ENCODE data around the gene APBB2. TPM values are rescaled to one million over a fixed set of nuclear protein-coding genes. Genes with fewer than 3 reads are reported as not detected.

The APBB2 gene
- total RNA-seq, 1 experiment from 2014 or later: 17.7 TPM

- Mint-ChIP-seq H3K27ac (ENCODE audit: unreplicated experiment) (no peak overlapping the region), H3K4me3 (ENCODE audit: low read depth, unreplicated experiment) (no peak overlapping the region), H3K9me3 (ENCODE audit: low read depth, unreplicated experiment) (no peaks in the 10 kb centered on the region), H3K27me3 (ENCODE audit: unreplicated experiment) (no peaks in the 10 kb centered on the region), H3K4me1 (ENCODE audit: low read depth, unreplicated experiment) (no peaks in the 10 kb centered on the region), H3K36me3 (ENCODE audit: insufficient read depth, unreplicated experiment) (no peaks in the 10 kb centered on the region)
- CTCF ChIA-PET: no interaction called here
- DNase-seq: no peak
- TF ChIP-seq, protein P1, sequence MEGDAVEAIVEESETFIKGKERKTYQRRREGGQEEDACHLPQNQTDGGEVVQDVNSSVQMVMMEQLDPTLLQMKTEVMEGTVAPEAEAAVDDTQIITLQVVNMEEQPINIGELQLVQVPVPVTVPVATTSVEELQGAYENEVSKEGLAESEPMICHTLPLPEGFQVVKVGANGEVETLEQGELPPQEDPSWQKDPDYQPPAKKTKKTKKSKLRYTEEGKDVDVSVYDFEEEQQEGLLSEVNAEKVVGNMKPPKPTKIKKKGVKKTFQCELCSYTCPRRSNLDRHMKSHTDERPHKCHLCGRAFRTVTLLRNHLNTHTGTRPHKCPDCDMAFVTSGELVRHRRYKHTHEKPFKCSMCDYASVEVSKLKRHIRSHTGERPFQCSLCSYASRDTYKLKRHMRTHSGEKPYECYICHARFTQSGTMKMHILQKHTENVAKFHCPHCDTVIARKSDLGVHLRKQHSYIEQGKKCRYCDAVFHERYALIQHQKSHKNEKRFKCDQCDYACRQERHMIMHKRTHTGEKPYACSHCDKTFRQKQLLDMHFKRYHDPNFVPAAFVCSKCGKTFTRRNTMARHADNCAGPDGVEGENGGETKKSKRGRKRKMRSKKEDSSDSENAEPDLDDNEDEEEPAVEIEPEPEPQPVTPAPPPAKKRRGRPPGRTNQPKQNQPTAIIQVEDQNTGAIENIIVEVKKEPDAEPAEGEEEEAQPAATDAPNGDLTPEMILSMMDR (IDR thresholded peaks at IDR 0.05; ENCODE audit: unreplicated experiment): no peak
- intact Hi-C loops (cut with micrococcal nuclease; ENCODE audit: unreplicated experiment): no loop called here
- BruUV-seq (replicated peaks): no TSS peak
These were observed 155.9 kb downstream of the APBB2 start for GRCh38 chr4:41058426-41058825.

GRCh38 chr4:41057467-41057866 is 156.9 kb downstream of the APBB2 start:
- Mint-ChIP-seq H3K36me3 (ENCODE audit: insufficient read depth, unreplicated experiment) (no peaks in the 10 kb centered on the region), H3K27me3 (ENCODE audit: unreplicated experiment) (no peaks in the 10 kb centered on the region), H3K4me3 (ENCODE audit: low read depth, unreplicated experiment) (no peak overlapping the region), H3K9me3 (ENCODE audit: low read depth, unreplicated experiment) (no peaks in the 10 kb centered on the region), H3K27ac (ENCODE audit: unreplicated experiment) (no peak overlapping the region), H3K4me1 (ENCODE audit: low read depth, unreplicated experiment) (no peaks in the 10 kb centered on the region)
- no TSS peak for BruUV-seq (replicated peaks)
- intact Hi-C loops (cut with micrococcal nuclease; ENCODE audit: unreplicated experiment): no loop called here
- DNase-seq: no peak
- TF ChIP-seq, protein P1 (IDR thresholded peaks at IDR 0.05; ENCODE audit: unreplicated experiment): no peak
- CTCF ChIA-PET: no interaction called here

DNA sequence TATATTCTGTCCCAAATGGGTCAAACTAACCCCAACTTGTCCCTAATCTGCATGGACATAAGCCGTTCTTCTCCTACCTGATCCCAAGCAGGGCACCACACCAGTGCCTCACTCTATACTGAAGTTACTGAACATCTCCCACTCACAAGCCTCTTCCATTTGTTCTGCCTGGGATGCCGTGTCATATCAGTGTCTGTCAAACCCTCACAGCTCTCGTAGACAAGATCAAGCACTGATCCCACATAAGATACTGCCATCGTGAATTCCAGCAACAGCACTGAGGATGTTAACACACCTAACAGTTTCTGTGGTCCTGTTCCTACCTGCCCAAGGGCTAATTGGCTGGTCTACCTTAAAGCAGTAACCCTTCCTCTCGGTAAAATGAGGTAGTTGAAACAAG is 162.1 kb downstream of the APBB2 start:
- Mint-ChIP-seq H3K9me3 (ENCODE audit: low read depth, unreplicated experiment) (no peaks in the 10 kb centered on the region), H3K4me1 (ENCODE audit: low read depth, unreplicated experiment) (no peaks in the 10 kb centered on the region), H3K27me3 (ENCODE audit: unreplicated experiment) (no peaks in the 10 kb centered on the region), H3K4me3 (ENCODE audit: low read depth, unreplicated experiment) (no peak overlapping the region), H3K36me3 (ENCODE audit: insufficient read depth, unreplicated experiment) (no peaks in the 10 kb centered on the region), H3K27ac (ENCODE audit: unreplicated experiment) (no peak overlapping the region)
- TF ChIP-seq, protein P1 (IDR thresholded peaks at IDR 0.05; ENCODE audit: unreplicated experiment): no peak
- no TSS peak for BruUV-seq (replicated peaks)
- intact Hi-C loops (cut with micrococcal nuclease; ENCODE audit: unreplicated experiment): no loop called here
- no peak for DNase-seq
- CTCF ChIA-PET: interaction anchor here (0.8 kb wide), 1 partner anchor 24 kb away, joined by 3 read pairs; no protein-coding TSS in a partner anchor

DNA sequence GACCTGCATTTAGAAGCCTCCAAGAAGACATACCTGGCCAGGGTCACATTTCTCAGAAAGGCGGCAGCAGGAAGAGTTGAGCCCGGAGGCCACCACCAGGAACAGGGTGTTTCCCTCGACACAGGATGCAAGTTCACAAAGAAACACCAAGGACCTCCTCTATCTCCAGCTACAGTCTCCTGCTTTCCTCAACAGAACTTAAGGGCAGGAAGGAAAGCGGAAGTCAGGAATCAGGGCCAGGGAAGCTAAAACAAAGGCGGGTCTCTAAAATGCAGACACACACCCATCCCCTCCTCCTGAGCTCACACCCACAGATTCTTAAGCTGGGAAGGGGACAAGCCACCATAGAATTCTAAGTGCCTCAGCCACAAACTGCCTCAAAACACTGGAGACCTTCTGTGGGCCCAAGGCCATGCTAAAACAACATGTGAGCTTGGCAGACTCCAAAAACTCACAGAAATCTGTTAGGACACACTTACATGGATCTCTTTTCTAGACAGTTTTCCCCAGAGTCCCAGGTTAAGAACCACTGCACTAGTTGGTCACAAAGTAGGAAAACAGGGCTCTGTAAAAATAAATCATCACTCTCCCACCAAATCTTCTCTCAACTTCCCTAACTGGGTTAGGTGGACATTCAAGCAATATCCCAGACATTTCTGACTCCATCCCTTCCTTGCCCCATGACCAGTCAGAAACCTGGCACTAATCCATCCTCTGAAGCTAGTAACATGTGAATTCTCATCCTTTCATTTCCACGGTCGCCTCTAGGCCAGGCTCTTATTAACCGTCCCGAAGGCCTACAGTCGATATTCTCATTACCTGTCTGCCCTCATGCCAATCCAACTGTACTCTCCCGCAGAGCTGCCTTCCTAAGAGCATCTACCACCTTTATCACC is 163.2 kb downstream of the APBB2 start:
- no peak overlapping the region for H3K4me3 Mint-ChIP-seq (ENCODE audit: low read depth, unreplicated experiment)
- no peak for DNase-seq
- H3K27ac Mint-ChIP-seq (ENCODE audit: unreplicated experiment): no peak overlapping the region
- BruUV-seq (replicated peaks): no TSS peak
- intact Hi-C loops (cut with micrococcal nuclease; ENCODE audit: unreplicated experiment): no loop called here
- H3K4me1 Mint-ChIP-seq (ENCODE audit: low read depth, unreplicated experiment): no peaks in the 10 kb centered on the region
- no peaks in the 10 kb centered on the region for H3K9me3 Mint-ChIP-seq (ENCODE audit: low read depth, unreplicated experiment)
- CTCF ChIA-PET: no interaction called here
- TF ChIP-seq, protein P1 (IDR thresholded peaks at IDR 0.05; ENCODE audit: unreplicated experiment): no peak
- no peaks in the 10 kb centered on the region for H3K36me3 Mint-ChIP-seq (ENCODE audit: insufficient read depth, unreplicated experiment)
- no peaks in the 10 kb centered on the region for H3K27me3 Mint-ChIP-seq (ENCODE audit: unreplicated experiment)
